HG03520 (cell line): ENCODE measurements around the gene FHOD3.
"Not testable (repeated sequence)": the region's sequence is repeated elsewhere in the genome, so short reads cannot be mapped to it uniquely, and the experiment has no call there.

Experiments
- ATAC-seq: cut with Tn5 transposase; IDR thresholded peaks from one replicate; pipeline ENCODE4 v1.9.1; 2021; ENCODE audit warnings: mild to moderate bottlenecking, moderate library complexity; ENCODE audit not compliant: unreplicated experiment

Gene FHOD3

DNA sequence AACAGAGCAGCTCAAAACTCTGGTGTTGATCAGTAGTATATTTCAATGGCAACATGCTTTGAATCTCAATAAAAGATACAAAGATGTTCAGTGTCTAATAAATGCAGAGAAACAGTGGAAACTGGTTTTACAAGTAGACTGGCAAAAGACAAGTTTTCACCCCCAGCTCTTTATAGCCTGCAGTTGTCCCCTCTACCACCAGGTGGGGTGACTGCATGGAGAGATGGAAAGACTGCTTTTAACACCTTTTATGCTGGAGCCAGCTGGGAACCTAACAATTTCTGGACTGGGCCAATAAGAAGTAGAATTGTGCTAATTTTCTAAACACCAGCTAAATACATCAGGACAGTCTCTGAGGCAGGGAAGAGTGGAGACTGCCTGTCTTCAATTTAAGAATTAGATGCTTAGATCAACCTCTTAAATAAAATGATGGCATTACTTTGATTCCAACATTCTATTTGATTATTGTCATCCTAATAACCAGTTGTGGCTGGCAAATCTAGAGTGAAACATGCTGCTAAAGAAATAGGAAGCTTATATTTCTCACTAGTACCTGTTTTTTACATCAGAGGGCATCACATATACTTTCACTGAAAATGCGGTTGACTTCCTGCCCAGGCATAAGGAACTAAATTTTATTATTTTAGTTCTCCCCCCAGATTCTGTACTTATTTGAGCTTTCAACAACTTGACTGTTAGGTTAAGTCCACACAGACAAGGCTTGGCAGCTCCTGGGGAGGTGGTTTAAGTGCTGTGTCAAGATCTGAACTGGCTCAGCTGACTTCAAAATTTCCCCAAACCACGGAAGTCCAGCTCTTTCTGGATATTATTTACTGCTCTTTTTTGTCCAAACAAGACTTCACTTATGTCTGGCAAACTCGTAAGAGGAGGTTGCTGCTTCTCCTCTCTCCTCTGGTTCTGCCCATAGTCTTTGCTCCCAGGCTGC, 390.8 kb downstream of the FHOD3 start:
- no peak for ATAC-seq

DNA sequence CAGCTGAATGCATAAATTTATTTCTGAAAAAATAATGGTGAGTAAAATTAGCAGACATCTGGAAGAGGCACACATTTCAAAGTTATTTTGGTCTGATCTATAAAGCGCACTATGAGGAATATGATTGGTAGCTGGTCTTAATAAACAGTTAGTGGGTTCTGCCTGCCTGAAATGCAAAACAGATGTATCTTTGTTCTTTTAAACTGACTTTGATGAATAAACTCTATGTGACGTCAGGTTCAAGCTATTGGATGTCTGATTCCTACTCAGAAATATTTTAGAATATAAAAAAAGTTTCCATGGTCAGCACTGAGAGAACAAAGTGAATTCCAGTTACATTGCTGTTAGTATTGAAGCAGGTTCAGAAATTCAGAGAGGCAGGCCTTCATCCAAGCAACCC, 394.9 kb downstream of the FHOD3 start:
- ATAC-seq: no peak

DNA sequence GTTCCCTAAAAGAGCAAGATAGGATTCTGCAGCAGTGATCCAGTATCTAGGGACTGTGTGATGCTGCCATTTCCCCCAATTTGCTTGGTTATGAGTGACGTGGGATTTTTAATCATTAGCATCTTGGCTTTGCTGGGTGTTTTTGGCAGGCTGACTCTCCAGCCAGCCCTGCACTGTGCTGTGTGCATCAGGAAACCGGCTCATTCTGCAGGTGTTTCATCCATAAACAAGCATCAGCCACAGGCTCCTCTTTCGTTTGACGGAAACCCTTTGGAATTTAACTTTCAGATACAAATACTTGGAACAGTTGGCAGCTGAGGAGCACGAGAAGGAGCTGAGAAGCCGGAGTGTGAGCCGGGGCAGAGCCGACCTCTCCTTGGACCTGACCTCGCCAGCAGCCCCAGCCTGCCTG, 395.4 kb downstream of the FHOD3 start:
- ATAC-seq: no peak

DNA sequence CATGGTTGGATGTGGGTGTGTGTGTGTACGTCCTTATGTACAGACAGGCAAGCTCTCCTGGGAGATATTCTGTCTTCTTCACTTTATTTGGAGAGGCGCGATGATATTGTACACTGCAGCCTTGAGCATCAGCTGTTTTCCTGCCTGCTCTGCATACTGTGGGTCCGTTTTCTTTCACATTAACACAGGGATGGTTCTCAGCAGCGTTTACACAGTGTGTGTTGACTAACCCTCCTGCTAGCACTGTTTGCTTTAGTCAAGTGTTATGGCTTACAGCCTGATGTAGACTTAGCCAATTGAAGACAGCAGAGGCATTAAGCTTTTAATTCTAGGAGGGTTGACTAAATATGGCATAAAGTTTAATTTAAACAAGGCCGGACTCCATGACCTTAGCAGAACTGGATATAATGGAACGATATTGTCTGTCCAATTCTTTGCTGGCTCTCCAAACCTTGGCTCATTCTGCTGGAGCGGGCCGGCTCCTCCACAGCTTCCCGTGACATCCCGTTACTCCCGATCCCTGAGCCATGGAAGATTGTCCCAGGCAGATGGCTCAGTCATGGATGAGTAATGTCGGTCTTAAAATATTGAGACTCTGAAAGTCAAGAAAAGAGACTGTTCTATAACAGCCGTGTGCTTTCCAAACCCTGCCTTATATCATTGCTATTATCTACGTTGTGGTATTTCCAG, 396.6 kb downstream of the FHOD3 start:
- ATAC-seq: no peak

DNA sequence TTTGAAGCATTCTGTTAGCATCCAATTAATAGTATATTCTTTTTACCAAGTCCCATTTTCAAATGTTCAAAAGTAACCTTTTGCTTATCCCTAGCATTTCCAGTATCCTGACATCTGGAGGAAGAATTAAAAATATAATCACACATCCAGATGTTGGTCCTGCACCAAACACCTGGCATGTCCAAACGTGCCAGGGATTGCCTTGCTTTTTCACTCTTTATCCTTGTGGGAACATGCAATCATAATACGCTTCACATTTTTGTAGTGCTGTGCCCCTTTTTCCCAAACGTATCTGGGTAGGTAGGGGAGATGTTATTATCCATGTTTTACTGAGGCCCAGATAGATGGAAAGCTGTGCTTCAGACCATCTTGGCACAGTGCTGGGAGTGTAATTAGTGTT, 398.3 kb downstream of the FHOD3 start:
- no peak for ATAC-seq

DNA sequence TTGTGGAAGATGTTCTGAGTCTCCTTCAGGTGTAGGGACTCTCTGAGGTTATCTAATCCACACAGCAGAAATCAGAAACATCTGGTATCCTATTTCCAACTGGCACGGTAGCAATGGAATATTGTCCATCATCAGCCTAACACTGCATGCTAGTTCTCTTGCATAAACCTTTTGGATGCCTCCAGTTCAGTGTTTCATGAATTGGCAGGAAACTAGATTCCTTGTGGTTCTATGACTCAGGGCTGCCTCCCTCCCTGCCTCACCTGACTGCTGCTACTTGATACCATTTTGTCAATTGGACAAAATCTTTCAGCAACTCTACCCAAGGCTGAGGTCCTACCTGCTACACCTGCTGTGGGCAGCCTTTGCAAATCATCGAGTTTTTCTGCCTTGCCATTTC, 400.4 kb downstream of the FHOD3 start:
- ATAC-seq: no peak

DNA sequence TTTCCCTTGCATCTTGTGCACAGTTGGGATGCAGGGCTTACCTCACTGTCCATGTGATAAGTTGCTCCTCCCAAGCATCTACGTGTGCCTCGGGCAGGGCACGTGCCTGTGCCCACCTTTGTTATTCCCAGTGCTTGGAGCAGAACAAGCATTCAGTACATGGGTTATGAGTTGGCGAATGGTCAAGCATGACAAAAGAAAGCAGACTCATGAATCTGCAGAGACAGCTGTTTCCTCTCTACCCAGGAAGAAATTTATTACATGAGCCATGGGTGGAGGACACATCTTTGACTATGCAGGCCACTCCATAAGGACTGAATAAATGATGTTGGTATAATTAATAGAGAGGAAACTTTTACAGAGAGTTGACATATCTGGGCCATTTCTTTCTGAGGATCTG, 403.4 kb downstream of the FHOD3 start:
- ATAC-seq: no peak

DNA sequence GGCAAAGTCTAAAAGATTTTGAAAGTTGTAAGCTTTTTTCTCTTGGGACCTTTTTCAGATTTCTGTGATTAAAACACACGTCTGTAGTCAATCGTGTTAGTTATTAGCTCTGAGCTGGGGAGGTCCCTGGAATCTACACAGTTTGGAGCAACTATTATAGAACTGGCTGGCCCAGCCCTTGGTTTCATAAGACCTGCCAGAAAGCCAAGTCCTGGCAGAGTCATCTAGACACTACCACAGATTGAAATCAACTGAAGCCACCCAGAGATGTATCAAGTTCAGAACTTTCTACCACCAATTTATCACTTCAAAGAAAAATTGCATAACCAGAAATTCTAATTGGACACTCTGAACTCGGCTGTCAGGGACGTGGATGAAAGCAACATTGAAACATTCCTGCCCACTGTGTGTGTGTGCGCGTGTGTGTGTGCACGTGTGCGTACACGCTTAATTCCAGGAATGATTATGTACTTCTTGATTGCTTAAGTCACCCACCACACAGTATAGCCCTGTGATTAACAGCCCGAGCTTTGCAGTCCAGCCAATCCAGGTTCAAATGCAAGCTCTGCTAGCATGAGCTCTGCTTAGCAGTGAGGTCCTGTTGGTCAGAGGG, 405.0 kb downstream of the FHOD3 start:
- ATAC-seq: no peak

DNA sequence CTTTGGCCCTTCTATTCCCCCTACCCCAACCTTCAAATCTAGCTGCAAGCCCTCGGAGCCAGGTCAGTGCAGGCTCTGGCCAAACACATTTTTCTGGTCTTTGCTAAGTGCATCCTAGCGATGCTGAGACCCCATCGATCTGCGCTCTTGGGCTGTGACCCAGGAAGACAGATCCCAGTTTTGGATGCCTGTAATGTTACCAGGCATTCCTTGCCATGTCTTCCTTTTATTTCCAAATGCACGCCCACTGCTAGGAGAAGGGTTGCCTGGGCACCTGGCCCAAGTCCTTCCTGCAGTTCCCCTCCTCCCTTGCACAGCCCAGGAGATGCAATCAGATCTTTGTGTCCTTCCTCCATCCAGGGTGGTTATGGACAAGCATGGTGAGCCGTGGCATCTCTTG, 406.6 kb downstream of the FHOD3 start:
- no peak for ATAC-seq

DNA sequence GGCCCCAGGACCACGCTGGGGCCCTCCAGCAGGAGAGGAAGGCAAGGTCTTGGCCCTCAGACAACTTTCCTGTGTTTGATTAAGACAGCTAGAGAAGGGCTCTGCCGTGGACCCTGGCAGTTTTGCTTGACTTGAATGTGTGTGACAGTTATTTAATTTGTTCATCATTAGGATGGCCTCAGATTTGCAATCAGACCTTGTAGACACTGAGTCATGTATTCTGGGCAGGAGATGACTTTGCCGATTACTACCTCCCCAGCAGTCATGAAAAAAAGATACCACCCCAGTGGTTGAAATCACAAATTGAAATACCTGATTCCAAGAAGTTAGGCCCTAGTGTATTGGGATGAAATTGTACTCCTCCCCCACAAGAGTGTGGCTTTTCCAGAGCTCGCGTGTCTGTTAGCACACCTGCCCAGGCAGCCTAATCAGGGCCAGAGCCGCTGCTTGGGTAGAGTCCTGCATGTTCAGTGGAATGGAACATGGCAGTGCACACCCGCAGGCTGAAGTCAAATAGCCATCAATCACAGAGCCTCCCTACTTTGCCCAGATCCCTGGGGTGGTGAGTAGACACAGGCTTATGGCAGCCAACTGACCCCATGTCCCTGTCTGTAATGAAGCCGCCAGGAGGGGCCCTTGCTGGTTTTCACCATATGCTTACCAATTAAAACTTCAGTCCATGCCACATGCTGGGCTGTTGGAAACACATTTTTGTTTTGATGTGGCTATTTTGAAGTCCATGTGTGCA, 408.8 kb downstream of the FHOD3 start:
- no peak for ATAC-seq

DNA sequence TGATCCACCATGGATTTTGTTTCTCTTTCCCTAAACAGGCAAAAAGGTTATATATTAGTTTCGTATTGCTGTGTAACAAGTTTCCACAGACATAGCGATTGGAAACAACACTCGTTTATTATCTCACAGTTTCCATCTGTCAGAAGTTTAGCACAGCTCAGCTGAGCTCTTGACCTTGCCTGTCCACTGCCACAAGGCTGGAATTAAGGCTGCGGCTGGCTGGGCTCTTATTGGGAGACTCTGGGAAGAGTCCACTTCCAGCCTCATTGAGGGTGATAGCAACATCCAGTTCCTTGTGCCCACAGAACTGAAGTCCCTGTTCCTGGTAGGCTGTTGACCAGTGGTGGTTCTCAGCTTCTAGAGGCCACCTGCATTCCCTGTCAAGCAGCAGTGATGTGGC, 410.9 kb downstream of the FHOD3 start:
- ATAC-seq: no peak

DNA sequence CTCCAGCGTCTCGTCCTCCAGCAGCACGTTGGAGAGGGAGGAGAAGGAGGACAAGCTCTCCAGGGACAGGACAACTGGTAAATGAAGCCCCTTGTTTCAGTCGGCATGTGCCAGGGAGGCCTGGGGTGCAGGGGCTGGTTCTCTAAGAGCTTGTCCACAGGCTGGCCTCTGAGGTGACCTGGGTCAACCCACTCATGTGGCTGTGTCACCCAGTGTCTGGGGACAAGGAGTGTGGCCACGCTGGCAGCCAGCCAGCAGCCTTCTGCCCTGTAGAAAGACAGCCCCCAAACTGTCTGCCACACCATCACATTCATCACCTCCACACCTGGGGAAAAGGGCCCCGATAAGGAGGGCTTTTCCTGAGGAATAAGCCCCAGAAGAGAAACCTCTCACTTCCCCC, 411.8 kb downstream of the FHOD3 start:
- no peak for ATAC-seq

DNA sequence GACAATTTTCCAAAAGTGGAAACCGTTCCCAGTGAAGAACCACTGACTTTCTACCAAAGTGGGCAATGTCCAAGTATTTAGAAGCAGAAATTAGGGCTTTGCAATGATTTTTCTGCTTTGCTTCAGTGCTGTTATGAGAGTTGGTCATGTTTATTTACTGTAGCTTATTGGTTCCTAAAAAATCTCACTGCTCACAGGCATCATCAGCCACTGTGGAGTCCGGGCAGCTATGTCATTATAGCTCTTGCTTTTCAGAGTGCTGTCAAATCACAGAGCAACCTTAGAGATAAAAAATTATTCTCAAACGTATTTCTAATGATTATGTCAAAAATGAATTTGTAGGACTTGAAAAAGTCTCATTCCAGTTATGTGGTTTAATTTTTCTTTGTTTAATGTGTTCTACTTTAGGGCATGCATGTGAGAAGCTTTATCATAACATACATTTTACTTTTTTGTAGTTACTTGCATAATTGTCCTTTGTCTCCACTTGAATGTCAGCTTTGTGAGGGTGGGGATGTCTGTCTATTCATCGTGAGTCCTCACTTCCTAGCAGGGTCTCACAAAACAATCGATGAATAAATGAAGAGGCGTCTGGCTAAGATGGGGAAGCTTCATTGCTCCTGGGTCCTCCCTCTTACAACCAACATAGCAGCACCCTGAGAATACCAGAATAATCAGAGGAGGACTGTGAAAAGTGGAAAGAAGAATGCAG, 413.7 kb downstream of the FHOD3 start:
- no peak for ATAC-seq

DNA sequence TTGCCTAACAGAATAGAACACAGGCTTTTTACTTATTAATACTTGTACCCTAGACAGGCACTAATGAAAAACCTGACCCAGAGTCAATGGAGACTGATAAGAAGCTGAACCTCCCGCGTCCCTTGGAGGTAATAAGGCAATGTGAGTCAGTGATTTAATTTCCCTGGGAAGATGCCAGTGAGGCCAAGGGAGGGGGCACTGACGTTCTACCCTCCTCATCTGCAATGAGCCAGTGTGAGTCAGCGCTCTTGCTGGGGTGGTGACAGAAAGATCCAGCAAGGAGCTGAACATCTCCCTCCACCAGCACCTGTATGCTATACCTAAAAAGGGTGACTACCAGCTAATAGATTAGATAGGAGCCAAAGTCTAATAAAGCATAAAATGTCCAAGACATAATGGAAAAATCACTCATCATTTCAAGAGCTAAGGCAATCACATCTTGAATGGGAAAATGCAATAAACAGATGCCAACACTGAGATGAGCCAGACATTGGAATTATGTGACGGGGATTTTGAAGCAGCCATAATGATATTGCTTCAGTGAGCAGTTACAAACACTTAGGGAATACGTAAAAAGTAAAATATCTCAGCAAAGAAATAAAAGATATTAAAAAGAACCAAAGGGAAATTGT, 414.4 kb downstream of the FHOD3 start:
- ATAC-seq: no peak

DNA sequence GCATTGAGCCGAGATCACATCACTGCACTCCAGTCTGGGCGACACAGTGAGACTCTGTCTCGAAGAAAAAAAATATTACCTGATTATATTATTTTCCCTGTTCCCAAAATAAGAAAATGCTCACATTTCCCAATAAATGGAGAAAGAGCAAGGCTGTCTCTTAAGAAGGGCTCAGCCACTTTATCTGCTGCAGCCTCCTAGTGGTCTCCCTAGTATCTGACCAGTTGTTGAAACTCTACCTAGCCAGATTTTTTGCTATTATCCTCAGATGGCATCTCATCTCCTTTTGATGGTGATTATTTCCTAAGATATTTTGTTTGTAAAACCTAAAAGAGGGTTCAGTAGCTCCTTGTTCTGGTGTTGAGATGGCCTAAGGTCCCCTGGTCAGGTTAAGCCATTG, 417.0 kb downstream of the FHOD3 start:
- no peak for ATAC-seq

DNA sequence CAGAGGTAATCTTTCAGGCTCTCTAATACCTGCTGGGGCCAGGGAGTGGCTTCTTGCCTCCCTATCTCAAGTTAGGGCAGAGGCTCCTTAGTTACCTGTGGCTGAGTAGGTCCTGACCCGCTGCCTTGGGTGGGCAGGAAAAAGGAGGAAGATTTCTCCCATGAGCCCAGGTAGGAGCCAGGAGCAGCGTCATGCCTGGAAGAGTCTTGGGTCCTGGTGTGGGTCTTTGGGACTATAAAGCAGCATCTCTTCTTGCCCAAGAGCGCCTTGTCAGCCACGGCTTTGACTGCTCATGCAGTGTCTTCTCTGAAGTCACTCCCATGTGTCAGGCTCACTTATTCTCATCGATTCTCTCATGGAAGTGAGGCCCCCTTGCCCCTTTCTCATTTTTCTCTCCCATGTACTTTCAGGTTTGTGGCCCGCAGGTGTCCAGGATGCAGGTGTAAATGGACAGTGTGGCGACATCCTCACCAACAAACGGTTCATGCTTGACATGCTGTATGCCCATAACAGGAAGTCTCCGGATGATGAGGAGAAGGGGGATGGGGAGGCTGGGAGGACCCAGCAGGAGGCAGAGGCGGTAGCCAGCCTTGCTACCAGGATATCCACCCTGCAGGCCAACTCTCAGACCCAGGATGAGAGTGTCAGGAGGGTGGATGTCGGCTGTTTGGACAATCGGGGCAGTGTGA, 420.1 kb downstream of the FHOD3 start:
- no peak for ATAC-seq

DNA sequence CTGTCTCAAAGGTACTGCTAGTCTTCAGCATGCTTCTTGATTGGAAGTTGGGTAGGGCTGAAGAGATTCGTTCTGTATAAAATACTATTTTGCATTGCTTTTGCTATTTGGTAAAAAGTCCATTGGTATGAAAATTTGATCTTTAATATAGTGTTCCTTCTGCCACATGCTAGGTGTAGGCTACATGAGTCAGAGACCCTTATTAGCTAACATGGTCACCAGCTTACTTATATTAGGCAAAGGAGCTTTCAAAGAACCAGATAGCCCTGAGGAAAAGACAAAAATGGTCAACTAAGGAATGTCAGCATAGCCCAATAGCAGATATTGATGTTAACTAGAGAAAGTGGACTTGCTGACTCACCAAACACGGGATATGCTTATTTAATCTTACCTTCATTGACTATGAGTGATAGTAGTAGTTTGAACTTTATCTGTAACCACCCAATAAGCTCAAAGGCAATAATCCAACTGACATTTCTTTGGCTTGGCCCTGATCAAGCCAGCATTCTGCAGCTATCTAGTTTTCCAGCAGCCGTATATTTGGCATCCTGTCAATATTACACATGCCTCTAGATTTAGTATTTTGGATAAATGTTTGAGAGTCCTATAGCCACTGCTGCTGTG, 421.3 kb downstream of the FHOD3 start:
- ATAC-seq: no peak

DNA sequence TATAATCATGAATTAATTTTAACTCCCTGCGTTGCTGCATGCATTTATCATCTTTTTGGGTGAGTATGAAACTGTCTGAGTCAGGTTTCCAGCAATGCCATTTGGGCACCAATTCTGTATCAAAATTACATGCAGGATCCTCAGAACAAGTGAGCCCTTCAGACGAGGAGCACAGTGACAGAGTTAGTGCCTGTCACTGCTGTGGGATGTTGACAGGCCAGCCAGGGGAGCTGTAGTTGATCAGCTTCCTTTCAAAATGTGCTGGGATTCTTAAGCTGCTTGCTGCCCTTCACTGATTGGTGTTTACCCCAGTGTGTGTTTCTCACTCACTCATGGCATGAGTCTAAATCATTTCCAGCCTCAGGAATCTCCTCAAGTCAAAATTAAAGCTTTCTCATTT, 422.1 kb downstream of the FHOD3 start:
- no peak for ATAC-seq

DNA sequence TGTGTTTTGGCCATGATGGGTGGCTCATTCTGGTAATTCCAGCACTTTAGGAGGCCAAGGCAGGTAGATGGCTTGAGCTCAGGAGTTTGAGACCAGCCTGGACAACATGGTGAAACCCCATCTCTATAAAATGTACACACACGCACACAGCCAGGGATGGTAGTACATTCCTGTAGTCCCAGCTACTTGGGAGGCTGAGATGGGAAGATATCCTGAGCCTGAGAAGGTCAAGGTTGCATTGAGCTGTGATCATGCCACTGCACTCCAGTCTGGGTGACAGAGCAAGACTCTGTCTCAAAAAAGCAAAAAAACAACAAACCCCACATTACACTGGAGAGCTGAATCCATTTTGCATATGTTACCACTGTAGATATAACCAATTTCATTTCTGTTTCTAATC, 423.8 kb downstream of the FHOD3 start:
- not testable (repeated sequence) for ATAC-seq
